Fibroblast of mammary gland (primary cell): ENCODE results near the gene CDHR3.

Experiments used
- DNase-seq: peaks from one replicate; pipeline ENCODE4 v3.0.0-alpha.2; 2010; ENCODE audit warnings: low read depth
- H3K4me3 ChIP-seq: 2 replicates; pipeline ENCODE4 v1.5.1; 2011; ENCODE audit warnings: low read depth, mild to moderate bottlenecking, low read length, moderate library complexity; ENCODE audit not compliant: control insufficient read depth
- TF ChIP-seq, protein P1 (sequence below): conservative IDR thresholded peaks from 2 replicates; pipeline ENCODE4 v1.5.1; 2011; ENCODE audit warnings: low read depth, low read length, inconsistent platforms; ENCODE audit not compliant: control insufficient read depth, insufficient read depth

Gene CDHR3

GRCh38 chr7:105985672-105986215, 22.7 kb downstream of the CDHR3 start:
- TF ChIP-seq, protein P1, sequence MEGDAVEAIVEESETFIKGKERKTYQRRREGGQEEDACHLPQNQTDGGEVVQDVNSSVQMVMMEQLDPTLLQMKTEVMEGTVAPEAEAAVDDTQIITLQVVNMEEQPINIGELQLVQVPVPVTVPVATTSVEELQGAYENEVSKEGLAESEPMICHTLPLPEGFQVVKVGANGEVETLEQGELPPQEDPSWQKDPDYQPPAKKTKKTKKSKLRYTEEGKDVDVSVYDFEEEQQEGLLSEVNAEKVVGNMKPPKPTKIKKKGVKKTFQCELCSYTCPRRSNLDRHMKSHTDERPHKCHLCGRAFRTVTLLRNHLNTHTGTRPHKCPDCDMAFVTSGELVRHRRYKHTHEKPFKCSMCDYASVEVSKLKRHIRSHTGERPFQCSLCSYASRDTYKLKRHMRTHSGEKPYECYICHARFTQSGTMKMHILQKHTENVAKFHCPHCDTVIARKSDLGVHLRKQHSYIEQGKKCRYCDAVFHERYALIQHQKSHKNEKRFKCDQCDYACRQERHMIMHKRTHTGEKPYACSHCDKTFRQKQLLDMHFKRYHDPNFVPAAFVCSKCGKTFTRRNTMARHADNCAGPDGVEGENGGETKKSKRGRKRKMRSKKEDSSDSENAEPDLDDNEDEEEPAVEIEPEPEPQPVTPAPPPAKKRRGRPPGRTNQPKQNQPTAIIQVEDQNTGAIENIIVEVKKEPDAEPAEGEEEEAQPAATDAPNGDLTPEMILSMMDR, result no peak
- no peak for DNase-seq
- no peak overlapping the region for H3K4me3 ChIP-seq

DNA sequence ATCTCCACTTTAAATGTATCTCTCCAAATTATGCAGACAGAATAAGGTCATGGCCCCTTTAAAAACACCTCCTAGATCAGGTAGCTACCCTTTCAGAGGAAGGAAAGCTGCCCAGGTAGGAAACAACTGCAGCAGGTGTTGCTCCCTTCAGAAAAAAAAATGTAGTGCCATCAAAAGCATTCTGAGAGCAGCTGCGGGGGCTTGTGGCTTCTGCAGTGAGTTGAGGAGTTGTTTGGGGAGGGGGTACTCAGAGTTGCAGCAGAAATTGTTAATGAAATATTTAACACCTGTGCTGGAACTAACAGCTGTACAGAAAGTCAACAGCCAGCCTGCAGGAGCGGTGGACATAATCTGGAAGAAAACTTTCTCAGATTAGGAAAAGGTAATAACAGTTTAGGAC, 24.0 kb downstream of the CDHR3 start:
- no peak for DNase-seq
- no peak overlapping the region for H3K4me3 ChIP-seq
- TF ChIP-seq, protein P1, result no peak

- TF ChIP-seq, protein P1, result no peak
- DNase-seq, result no peak
- no peak overlapping the region for H3K4me3 ChIP-seq
Observed at GRCh38 chr7:105988276-105988675, 25.2 kb downstream of the CDHR3 start.

DNA sequence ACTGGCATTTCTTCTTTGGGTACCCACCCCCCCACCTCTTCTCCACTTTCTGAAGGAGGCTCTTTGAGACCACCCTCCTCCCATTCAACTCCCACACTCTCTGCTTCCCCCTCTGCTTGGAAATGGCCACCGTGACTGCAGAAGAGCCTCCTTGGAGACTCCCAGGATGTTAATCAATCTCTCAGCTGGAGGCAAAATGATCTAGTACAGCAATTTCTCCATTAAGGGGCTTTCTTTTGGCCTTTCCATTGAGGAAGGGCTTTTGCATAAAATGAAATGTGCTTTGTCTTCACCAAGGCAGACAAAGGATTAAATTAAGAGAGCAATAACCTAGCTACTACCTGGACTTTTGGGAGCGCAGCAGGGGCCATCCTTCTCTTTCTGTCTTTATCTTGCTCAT, 26.1 kb downstream of the CDHR3 start:
- TF ChIP-seq, protein P1, result no peak
- no peak overlapping the region for H3K4me3 ChIP-seq
- DNase-seq, result no peak

DNA sequence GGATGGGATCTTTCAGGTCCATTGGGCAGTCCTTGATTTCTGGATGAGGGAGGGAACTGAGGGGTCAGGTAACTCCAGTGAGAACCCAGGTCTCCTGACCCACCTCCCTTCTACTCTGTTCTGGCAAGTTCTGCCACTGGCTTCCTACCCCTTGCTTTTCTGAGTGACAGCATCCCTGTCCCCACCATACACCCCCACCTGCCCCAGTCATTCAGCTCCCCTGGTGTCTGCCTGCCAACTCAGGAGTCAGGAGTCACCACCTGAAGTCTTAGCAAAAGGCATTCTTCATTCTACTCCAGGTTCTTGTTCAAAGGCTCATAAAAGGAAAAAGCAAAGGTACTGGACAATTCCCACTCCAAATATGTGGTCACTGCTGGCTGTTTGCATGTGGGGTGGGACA, 26.6 kb downstream of the CDHR3 start:
- DNase-seq, result no peak
- TF ChIP-seq, protein P1, result no peak
- H3K4me3 ChIP-seq, result no peak overlapping the region

GRCh38 chr7:105990141-105990540, 27.1 kb downstream of the CDHR3 start:
- TF ChIP-seq, protein P1, result no peak
- DNase-seq, result no peak
- no peak overlapping the region for H3K4me3 ChIP-seq
